ENCODE measurements around the gene SYCP2. TPM values are rescaled to one million over a fixed set of nuclear protein-coding genes. Genes with fewer than 3 reads are reported as not detected.
A peak's percentile ranks its signal among the peaks of the same experiment; 100 is the strongest.

Gene SYCP2
- total RNA-seq, 1 donor from 2014 or later = 0.69 TPM

DNA sequence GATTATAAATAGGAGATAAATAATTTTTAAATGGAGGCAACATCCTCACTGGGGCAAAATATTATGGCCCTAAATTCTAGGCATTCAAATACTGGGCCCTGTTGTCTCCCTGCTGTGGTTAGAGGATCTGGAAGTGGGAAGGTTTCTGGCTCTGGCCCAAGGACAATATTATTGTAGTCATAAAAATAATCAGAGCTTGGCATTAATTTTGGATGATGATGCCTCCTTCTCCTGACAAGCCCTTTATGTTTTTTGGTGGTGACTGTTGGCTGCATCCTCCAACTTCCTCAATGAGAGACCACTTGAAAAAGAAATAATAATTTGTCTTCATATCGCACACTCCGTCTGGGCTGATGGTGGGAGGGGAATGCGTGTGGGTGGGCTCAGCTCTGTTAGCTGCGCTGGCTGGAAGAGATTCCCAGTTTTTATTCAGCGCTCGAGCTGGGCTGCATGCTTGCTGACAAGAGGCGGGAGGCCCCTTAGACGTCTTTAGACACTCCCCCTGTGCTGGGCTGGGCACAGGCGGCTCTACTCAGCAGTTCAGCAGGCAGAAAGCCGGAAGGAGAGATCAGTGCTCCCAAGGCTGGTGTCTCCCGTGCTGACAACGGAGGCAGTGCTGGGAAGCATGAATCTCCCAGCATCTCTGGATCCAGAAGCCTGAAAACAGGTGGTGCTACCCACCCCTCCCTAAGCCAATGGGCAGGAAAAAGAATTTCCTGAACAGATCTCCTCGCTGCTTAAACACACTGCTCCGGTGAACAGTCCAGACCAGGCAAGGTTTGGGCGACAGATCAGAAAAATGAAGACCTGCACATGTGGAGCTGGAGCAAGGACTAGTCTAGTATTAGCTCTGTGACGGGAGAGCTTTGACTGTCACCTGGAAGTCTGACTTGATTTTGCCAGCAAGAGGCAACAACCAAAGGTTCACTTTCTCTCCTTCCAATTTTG is 97.7 kb downstream of the SYCP2 start:
- Mint-ChIP-seq H3K36me3 (ENCODE audit: unreplicated experiment) (no peaks in the 10 kb centered on the region), H3K4me3 (ENCODE audit: unreplicated experiment) (peak overlapping the region; percentile 23), H3K4me1 (ENCODE audit: low read depth, unreplicated experiment) (peaks cover 40% of the 10 kb centered on the region), H3K27ac (ENCODE audit: unreplicated experiment) (peak overlapping the region; percentile 29), H3K27me3 (ENCODE audit: unreplicated experiment) (no peaks in the 10 kb centered on the region), H3K9me3 (ENCODE audit: unreplicated experiment) (peaks cover 3% of the 10 kb centered on the region)
- no peak for DNase-seq
- TF ChIP-seq, protein P1, sequence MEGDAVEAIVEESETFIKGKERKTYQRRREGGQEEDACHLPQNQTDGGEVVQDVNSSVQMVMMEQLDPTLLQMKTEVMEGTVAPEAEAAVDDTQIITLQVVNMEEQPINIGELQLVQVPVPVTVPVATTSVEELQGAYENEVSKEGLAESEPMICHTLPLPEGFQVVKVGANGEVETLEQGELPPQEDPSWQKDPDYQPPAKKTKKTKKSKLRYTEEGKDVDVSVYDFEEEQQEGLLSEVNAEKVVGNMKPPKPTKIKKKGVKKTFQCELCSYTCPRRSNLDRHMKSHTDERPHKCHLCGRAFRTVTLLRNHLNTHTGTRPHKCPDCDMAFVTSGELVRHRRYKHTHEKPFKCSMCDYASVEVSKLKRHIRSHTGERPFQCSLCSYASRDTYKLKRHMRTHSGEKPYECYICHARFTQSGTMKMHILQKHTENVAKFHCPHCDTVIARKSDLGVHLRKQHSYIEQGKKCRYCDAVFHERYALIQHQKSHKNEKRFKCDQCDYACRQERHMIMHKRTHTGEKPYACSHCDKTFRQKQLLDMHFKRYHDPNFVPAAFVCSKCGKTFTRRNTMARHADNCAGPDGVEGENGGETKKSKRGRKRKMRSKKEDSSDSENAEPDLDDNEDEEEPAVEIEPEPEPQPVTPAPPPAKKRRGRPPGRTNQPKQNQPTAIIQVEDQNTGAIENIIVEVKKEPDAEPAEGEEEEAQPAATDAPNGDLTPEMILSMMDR (IDR thresholded peaks at IDR 0.05; ENCODE audit: partially characterized antibody, unreplicated experiment) = no peak

DNA sequence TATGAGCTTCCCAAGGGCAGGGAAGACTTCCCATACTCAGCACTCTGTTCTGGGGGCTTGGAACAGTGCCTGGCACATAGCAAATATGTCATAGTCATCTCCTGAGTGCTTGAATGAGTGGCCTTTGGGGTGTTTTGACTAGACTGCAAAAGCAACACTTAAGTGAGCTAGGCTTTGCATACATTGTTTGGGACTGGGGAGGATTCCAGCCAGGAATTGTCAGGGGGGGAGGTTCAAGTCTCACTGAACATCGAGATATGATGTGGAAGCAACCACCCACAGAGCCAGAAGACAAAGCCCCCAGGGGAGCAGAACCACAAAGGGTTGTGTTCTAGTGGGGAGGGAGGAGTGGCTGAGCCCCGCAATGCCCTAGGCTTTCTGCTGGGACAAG is 98.4 kb downstream of the SYCP2 start:
- Mint-ChIP-seq H3K27ac (ENCODE audit: unreplicated experiment) (no peak overlapping the region), H3K9me3 (ENCODE audit: unreplicated experiment) (peaks cover 3% of the 10 kb centered on the region), H3K36me3 (ENCODE audit: unreplicated experiment) (no peaks in the 10 kb centered on the region), H3K27me3 (ENCODE audit: unreplicated experiment) (peaks cover 3% of the 10 kb centered on the region), H3K4me3 (ENCODE audit: unreplicated experiment) (no peak overlapping the region), H3K4me1 (ENCODE audit: low read depth, unreplicated experiment) (peaks cover 41% of the 10 kb centered on the region)
- TF ChIP-seq, protein P1 (IDR thresholded peaks at IDR 0.05; ENCODE audit: partially characterized antibody, unreplicated experiment) = no peak
- DNase-seq = no peak

DNA sequence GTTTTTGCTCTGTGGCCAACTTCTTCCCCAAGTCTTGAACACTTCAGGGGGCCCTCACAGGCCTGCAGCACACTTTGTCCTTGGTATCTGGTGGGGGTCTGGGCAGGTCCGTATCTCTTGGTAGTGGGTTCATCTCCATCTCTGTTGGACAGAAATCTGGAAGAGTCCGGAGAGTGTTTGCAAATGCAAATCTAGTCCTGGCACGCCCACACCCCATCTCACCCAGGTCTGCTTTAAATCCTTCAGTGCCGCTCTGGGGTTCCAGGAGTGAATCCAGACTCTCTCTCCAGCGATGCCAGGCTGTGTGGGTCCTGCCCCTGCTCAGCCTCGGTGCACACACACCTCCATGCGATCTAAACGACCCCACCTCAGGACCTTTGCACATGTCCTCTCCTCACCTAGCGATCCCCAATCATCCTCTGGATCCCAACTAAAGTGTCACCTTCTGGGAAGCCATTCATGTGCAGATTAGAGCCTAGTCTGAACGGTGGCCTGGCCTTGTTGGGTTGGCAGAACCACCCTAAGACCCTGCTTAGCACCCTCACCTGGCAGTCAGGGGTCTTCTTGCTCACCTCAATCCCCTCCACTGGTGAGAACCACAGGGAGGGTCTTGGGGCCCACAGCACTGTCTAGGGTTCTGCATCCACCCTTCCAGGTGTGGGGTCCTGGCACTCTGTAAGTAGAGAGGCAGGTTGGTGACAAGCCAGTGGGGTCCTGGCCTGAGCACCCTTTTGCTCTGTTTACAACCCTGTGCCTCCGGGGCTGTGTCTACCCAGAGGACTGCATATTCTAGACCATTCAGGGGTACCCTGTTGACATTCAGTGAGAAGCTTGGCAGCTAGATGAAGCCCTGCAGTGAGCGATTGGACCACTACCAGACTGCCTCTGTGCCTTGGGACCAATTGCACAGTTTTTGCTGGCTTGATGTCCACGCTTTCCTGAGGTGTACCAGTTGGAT is 100.8 kb downstream of the SYCP2 start:
- Mint-ChIP-seq H3K36me3 (ENCODE audit: unreplicated experiment) (no peaks in the 10 kb centered on the region), H3K9me3 (ENCODE audit: unreplicated experiment) (peaks cover 12% of the 10 kb centered on the region), H3K4me1 (ENCODE audit: low read depth, unreplicated experiment) (peaks cover 48% of the 10 kb centered on the region), H3K27me3 (ENCODE audit: unreplicated experiment) (peaks cover 17% of the 10 kb centered on the region), H3K27ac (ENCODE audit: unreplicated experiment) (no peak overlapping the region), H3K4me3 (ENCODE audit: unreplicated experiment) (no peak overlapping the region)
- DNase-seq = no peak
- TF ChIP-seq, protein P1 (IDR thresholded peaks at IDR 0.05; ENCODE audit: partially characterized antibody, unreplicated experiment) = no peak

DNA sequence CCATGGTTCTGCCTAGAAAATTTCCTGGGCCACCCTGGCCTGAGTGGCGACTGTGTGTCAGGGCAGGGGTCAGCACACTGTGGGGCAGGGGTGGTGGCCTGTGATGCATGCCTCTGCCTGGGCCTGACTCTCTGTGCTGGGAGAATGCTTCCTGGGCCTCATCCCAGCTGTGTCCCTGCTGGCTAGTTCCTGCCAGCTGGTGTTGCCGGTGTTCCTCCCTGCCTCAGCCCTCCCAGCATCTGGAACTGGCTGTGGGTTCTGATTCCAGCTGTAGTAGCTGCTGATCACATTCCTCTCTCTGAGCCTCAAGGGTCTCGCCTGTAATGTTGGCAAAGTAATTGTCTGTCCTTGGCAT is 101.5 kb downstream of the SYCP2 start:
- H3K4me3 Mint-ChIP-seq (ENCODE audit: unreplicated experiment) = no peak overlapping the region
- peaks cover 12% of the 10 kb centered on the region for H3K9me3 Mint-ChIP-seq (ENCODE audit: unreplicated experiment)
- peaks cover 47% of the 10 kb centered on the region for H3K4me1 Mint-ChIP-seq (ENCODE audit: low read depth, unreplicated experiment)
- no peak for DNase-seq
- no peaks in the 10 kb centered on the region for H3K36me3 Mint-ChIP-seq (ENCODE audit: unreplicated experiment)
- peaks cover 17% of the 10 kb centered on the region for H3K27me3 Mint-ChIP-seq (ENCODE audit: unreplicated experiment)
- H3K27ac Mint-ChIP-seq (ENCODE audit: unreplicated experiment) = no peak overlapping the region
- TF ChIP-seq, protein P1 (IDR thresholded peaks at IDR 0.05; ENCODE audit: partially characterized antibody, unreplicated experiment) = no peak
